Smooth muscle cell (in vitro differentiated cells): ENCODE data around the gene STK33. TPM values are rescaled to one million over a fixed set of nuclear protein-coding genes. Genes with fewer than 3 reads are reported as not detected.

ENCODE experiments used
- DNase-seq: peaks from one replicate; lab custom pipeline; 2025; ENCODE audit not compliant: unreplicated experiment; lab: John Stamatoyannopoulos, UW
- H2AFZ ChIP-seq: fragments of 200-600 bp; sonication (generic); 2 replicates; pipeline ENCODE4 v1.6.0; 2016; ENCODE audit warnings: antibody characterized with exemption, low read depth, mild to moderate bottlenecking
- H3F3A ChIP-seq: fragments of 200-600 bp; sonication (generic); 2 replicates; pipeline ENCODE4 v1.6.0; 2017; ENCODE audit warnings: antibody characterized with exemption, low read depth
- H3K27ac ChIP-seq: fragments of 200-600 bp; sonication (generic); 2 replicates; pipeline ENCODE4 v1.5.1; 2016; ENCODE audit warnings: low read depth, mild to moderate bottlenecking
- H3K27me3 ChIP-seq: fragments of 200-600 bp; sonication (generic); 2 replicates; pipeline ENCODE4 v1.6.1; 2016; ENCODE audit warnings: low read depth, mild to moderate bottlenecking
- H3K36me3 ChIP-seq: fragments of 200-600 bp; sonication (generic); 2 replicates; pipeline ENCODE4 v1.5.1; 2016; ENCODE audit warnings: low read depth
- H3K4me1 ChIP-seq: fragments of 200-600 bp; sonication (generic); 2 replicates; pipeline ENCODE4 v1.5.1; 2016; ENCODE audit warnings: low read depth
- H3K4me2 ChIP-seq: fragments of 200-600 bp; sonication (generic); 2 replicates; pipeline ENCODE4 v1.6.0; 2016; ENCODE audit warnings: mild to moderate bottlenecking
- H3K4me3 ChIP-seq: fragments of 200-600 bp; sonication (generic); 2 replicates; pipeline ENCODE4 v1.5.1; 2016; ENCODE audit warnings: mild to moderate bottlenecking
- H3K79me2 ChIP-seq: fragments of 200-600 bp; sonication (generic); 2 replicates; pipeline ENCODE4 v1.6.0; 2016; ENCODE audit warnings: low read depth, mild to moderate bottlenecking
- H3K9ac ChIP-seq: fragments of 200-600 bp; sonication (generic); 2 replicates; pipeline ENCODE4 v1.6.0; 2016; ENCODE audit warnings: low read depth
- H3K9me3 ChIP-seq: fragments of 200-600 bp; sonication (generic); replicated peaks from 2 replicates; pipeline ENCODE4 v1.5.1; 2016; ENCODE audit warnings: low read depth
- H4K20me1 ChIP-seq: fragments of 200-600 bp; sonication (generic); 2 replicates; pipeline ENCODE4 v1.6.0; 2016; ENCODE audit warnings: low read depth
- CTCF ChIP-seq: fragments of 200-600 bp; sonication (generic); IDR thresholded peaks from 2 replicates; pipeline ENCODE4 v1.5.1; 2017; ENCODE audit warnings: borderline replicate concordance, mild to moderate bottlenecking, antibody characterized with exemption; ENCODE audit not compliant: insufficient read depth, poor library complexity, severe bottlenecking
- whole genome bisulfite sequencing: methylation state at CpG from one replicate; pipeline ENCODE4 v1.1.7; 2016; ENCODE audit warnings: low lambda C conversion rate; 5-methylcytosine and 5-hydroxymethylcytosine counted together
- polyA plus RNA-seq: library from polyadenylated mRNA; unstranded; fragments of >200 nt; fragmentation: Nextera tagmentation; extraction: Ambion mirVana; gene quantifications from 2 replicates; pipeline ENCODE4 v1.2.1, GENCODE V29; 2016
- total RNA-seq: library from RNA; depleted of rRNA; stranded (reverse); fragments of >200 nt; gene quantifications from 2 replicates; pipeline ENCODE4 v1.2.3, GENCODE V29; 2014

The STK33 gene
- total and polyA plus RNA-seq, 2 experiments from 2014 or later: 1.2 to 2.9 TPM

- no peak for DNase-seq
- TF ChIP-seq CTCF: no peak
- WGBS: 89% methylated on average over 3 of the region's 3 CpGs
Measured at GRCh38 chr11:8392886-8393285, 201.1 kb downstream of the STK33 start.

GRCh38 chr11:8392166-8392565, 201.9 kb downstream of the STK33 start:
- Histone ChIP-seq H3F3A (no peaks in the 10 kb centered on the region), H3K79me2 (no peaks in the 10 kb centered on the region), H3K36me3 (no peaks in the 10 kb centered on the region), H2AFZ (no peak overlapping the region), H3K9me3 (no peaks in the 10 kb centered on the region), H3K27me3 (no peaks in the 10 kb centered on the region), H3K4me2 (no peak overlapping the region), H3K4me3 (no peak overlapping the region), H4K20me1 (no peaks in the 10 kb centered on the region), H3K4me1 (peaks cover 12% of the 10 kb centered on the region), H3K27ac (no peak overlapping the region), H3K9ac (no peak overlapping the region)
- WGBS: 75% methylated on average over 4 of the region's 4 CpGs
- TF ChIP-seq CTCF: no peak
- DNase-seq: no peak

More at GRCh38 chr11:8392886-8393285, 201.1 kb downstream of the STK33 start:
- no peak overlapping the region for H3K27ac ChIP-seq
- H3K79me2 ChIP-seq: no peaks in the 10 kb centered on the region
- no peaks in the 10 kb centered on the region for H3K36me3 ChIP-seq
- H3K4me2 ChIP-seq: no peak overlapping the region
- peaks cover 12% of the 10 kb centered on the region for H3K4me1 ChIP-seq
- no peaks in the 10 kb centered on the region for H3K27me3 ChIP-seq
- no peak overlapping the region for H2AFZ ChIP-seq
- no peaks in the 10 kb centered on the region for H4K20me1 ChIP-seq
- no peaks in the 10 kb centered on the region for H3K9me3 ChIP-seq
- H3K9ac ChIP-seq: no peak overlapping the region
- no peaks in the 10 kb centered on the region for H3F3A ChIP-seq
- no peak overlapping the region for H3K4me3 ChIP-seq

GRCh38 chr11:8390851-8391612, 203.0 kb downstream of the STK33 start:
- Histone ChIP-seq H3K4me2 (no peak overlapping the region), H3F3A (no peaks in the 10 kb centered on the region), H3K4me1 (peaks cover 12% of the 10 kb centered on the region), H4K20me1 (no peaks in the 10 kb centered on the region), H3K27me3 (no peaks in the 10 kb centered on the region), H3K9ac (no peak overlapping the region), H3K4me3 (no peak overlapping the region), H3K79me2 (no peaks in the 10 kb centered on the region), H3K36me3 (no peaks in the 10 kb centered on the region), H2AFZ (no peak overlapping the region), H3K27ac (no peak overlapping the region), H3K9me3 (no peaks in the 10 kb centered on the region)
- 88% methylated on average over 9 of the region's 9 CpGs for WGBS
- TF ChIP-seq CTCF: no peak
- no peak for DNase-seq
